ENCODE results near the gene MAMLD1. TPM values are rescaled to one million over a fixed set of nuclear protein-coding genes. Genes with fewer than 3 reads are reported as not detected.

MAMLD1 gene
- total and polyA plus RNA-seq, 2 experiments from 2014 or later = 2.1 to 2.4 TPM

DNA sequence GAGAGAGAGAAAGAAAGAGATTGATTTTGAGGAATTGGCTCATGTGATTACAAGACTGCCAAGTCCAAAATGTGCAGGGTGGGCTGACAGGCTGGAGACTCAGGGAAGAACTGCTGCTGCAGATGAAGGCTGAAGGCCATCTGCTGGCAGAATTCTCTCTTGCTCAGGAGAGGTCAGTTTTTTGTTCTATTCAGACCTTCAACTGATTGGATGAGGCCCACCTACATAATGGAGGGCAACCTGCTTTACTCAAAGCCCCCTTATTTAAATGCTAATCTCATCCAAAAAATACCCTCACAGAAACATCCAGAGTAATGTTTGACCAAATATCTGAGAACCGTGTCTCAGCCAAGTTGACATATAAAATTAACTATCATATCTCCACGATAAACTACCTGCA lies 38.2 kb upstream of the MAMLD1 start:
- Histone ChIP-seq H3K27ac (no peak overlapping the region), H2AFZ (no peak overlapping the region), H3K36me3 (replicated peaks; ENCODE audit: insufficient read depth, low read depth) (no peaks in the 10 kb centered on the region), H3K79me2 (no peaks in the 10 kb centered on the region), H4K20me1 (ENCODE audit: insufficient read depth, poor library complexity, severe bottlenecking) (no peaks in the 10 kb centered on the region), H3K27me3 (no peaks in the 10 kb centered on the region), H3K4me2 (no peak overlapping the region), H3K4me1 (ENCODE audit: insufficient read depth) (no peaks in the 10 kb centered on the region), H3K9me2 (replicated peaks; ENCODE audit: insufficient read depth) (no peaks in the 10 kb centered on the region), H3K9me3 (ENCODE audit: low read depth) (no peaks in the 10 kb centered on the region), H3K4me3 (no peak overlapping the region)
- DNase-seq (ENCODE audit: low spot score) = no peak
- WGBS (ENCODE audit: low lambda C conversion rate, missing lambda C conversion rate) = 89% methylated on average over 2 of the region's 2 CpGs
- TF ChIP-seq, protein P1, sequence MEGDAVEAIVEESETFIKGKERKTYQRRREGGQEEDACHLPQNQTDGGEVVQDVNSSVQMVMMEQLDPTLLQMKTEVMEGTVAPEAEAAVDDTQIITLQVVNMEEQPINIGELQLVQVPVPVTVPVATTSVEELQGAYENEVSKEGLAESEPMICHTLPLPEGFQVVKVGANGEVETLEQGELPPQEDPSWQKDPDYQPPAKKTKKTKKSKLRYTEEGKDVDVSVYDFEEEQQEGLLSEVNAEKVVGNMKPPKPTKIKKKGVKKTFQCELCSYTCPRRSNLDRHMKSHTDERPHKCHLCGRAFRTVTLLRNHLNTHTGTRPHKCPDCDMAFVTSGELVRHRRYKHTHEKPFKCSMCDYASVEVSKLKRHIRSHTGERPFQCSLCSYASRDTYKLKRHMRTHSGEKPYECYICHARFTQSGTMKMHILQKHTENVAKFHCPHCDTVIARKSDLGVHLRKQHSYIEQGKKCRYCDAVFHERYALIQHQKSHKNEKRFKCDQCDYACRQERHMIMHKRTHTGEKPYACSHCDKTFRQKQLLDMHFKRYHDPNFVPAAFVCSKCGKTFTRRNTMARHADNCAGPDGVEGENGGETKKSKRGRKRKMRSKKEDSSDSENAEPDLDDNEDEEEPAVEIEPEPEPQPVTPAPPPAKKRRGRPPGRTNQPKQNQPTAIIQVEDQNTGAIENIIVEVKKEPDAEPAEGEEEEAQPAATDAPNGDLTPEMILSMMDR (IDR thresholded peaks at IDR 0.05; ENCODE audit: poor library complexity) = no peak
- TF ChIP-seq EZH2phosphoT487 (IDR thresholded peaks at IDR 0.05; ENCODE audit: low read depth, severe bottlenecking, unreplicated experiment) (no peak), EZH2 (IDR thresholded peaks at IDR 0.05; ENCODE audit: borderline replicate concordance) (no peak)

DNA sequence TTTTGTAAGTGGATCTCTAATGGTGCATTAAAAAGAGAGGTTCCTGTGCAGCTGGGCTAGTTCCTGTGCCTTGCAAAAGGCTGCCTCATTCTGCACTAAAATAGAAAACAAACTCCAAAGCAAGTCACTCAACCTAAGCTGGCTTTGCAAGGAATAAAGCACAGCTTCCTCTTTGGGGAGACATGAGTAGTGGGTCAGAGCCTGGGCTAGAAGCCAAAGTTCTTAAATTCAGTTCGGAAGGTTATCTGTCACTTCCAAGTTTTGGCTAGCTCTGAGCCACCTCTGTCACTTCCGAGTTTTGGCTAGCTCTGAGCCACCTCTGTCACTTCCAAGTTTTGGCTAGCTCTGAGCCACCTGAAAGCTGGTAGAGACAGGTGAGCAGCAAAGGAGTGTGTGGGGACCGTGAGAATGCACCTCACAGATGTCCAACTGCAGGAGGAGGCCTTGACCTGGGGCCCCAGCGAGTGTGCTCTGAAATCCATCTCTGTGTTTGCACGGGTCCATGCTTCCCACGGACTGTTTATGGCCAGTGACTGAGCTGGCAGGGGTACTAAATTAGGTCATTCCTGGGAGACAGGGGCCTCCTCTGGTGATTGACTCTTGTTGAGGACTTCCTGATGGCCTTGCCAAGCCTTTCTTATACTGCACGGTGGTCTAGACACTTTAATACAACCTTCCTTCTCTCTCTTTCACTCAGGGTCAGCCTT lies 36.4 kb upstream of the MAMLD1 start:
- Histone ChIP-seq H4K20me1 (ENCODE audit: insufficient read depth, poor library complexity, severe bottlenecking) (no peaks in the 10 kb centered on the region), H3K4me3 (no peak overlapping the region), H3K27ac (no peak overlapping the region), H3K4me2 (no peak overlapping the region), H3K9me3 (ENCODE audit: low read depth) (no peaks in the 10 kb centered on the region), H3K27me3 (no peaks in the 10 kb centered on the region), H3K79me2 (no peaks in the 10 kb centered on the region), H3K36me3 (replicated peaks; ENCODE audit: insufficient read depth, low read depth) (no peaks in the 10 kb centered on the region), H3K9me2 (replicated peaks; ENCODE audit: insufficient read depth) (no peaks in the 10 kb centered on the region), H2AFZ (no peak overlapping the region), H3K4me1 (ENCODE audit: insufficient read depth) (no peaks in the 10 kb centered on the region)
- TF ChIP-seq, protein P1 (IDR thresholded peaks at IDR 0.05; ENCODE audit: poor library complexity) = no peak
- TF ChIP-seq EZH2phosphoT487 (IDR thresholded peaks at IDR 0.05; ENCODE audit: low read depth, severe bottlenecking, unreplicated experiment) (no peak), EZH2 (IDR thresholded peaks at IDR 0.05; ENCODE audit: borderline replicate concordance) (no peak)
- DNase-seq (ENCODE audit: low spot score) = no peak
- whole genome bisulfite sequencing (ENCODE audit: low lambda C conversion rate, missing lambda C conversion rate) = 54% methylated on average over 7 of the region's 7 CpGs

DNA sequence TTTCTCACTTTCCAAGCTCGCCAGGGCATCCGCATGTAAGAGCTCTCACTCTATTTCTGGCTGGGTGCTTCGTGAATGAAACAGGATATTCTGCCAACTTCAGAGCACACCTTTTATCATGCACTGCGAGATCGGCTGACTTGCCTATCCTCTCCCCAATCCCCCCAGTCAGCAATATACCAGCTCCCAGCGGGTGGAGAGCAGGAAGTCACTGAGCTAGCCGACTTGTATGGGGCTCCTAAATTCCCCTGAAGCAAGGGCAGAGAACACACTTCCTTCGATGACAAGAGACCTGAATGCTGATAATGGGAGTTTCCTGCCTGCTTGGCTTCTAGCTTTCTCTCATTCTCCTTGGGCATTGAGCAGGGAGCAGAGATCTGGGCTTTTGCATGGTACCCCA lies 33.8 kb upstream of the MAMLD1 start:
- no peaks in the 10 kb centered on the region for H3K79me2 ChIP-seq
- 60% methylated on average over 8 of the region's 8 CpGs for WGBS (ENCODE audit: low lambda C conversion rate, missing lambda C conversion rate)
- no peak overlapping the region for H3K4me2 ChIP-seq

More for the DNA sequence above, 33.8 kb upstream of the MAMLD1 start:
- H2AFZ ChIP-seq = no peak overlapping the region
- H3K4me1 ChIP-seq (ENCODE audit: insufficient read depth) = no peaks in the 10 kb centered on the region
- H3K9me3 ChIP-seq (ENCODE audit: low read depth) = no peaks in the 10 kb centered on the region
- H3K36me3 ChIP-seq (replicated peaks; ENCODE audit: insufficient read depth, low read depth) = no peaks in the 10 kb centered on the region
- no peaks in the 10 kb centered on the region for H4K20me1 ChIP-seq (ENCODE audit: insufficient read depth, poor library complexity, severe bottlenecking)
- H3K27ac ChIP-seq = no peak overlapping the region
- no peak for TF ChIP-seq EZH2 (IDR thresholded peaks at IDR 0.05; ENCODE audit: borderline replicate concordance)
- TF ChIP-seq, protein P1 (IDR thresholded peaks at IDR 0.05; ENCODE audit: poor library complexity) = no peak
- no peak for TF ChIP-seq EZH2phosphoT487 (IDR thresholded peaks at IDR 0.05; ENCODE audit: low read depth, severe bottlenecking, unreplicated experiment)
- H3K4me3 ChIP-seq = no peak overlapping the region
- no peaks in the 10 kb centered on the region for H3K27me3 ChIP-seq
- no peaks in the 10 kb centered on the region for H3K9me2 ChIP-seq (replicated peaks; ENCODE audit: insufficient read depth)
- DNase-seq (ENCODE audit: low spot score) = no peak
